DND-41 (cell line): ENCODE data around the gene THRB.

Experiments used
- ATAC-seq: fragments of 200-7000 bp; cut with Tn5 transposase; 3 replicates; pipeline ENCODE4 v1.9.1; 2021; ENCODE audit warnings: low read depth; ENCODE audit not compliant: insufficient read depth
- DNase-seq: peaks from one replicate; pipeline ENCODE4 v3.0.0-alpha.2; 2020
- H2AFZ ChIP-seq: 2 replicates; pipeline ENCODE4 v1.6.0; 2012; ENCODE audit warnings: low read depth, low read length
- H3K27ac ChIP-seq: 2 replicates; pipeline ENCODE4 v1.5.1; 2012; ENCODE audit warnings: low read length, inconsistent platforms
- H3K27me3 ChIP-seq: fragments of 200-600 bp; sonication (generic); 2 replicates; pipeline ENCODE4 v1.6.0; 2012; ENCODE audit warnings: low read length, mild to moderate bottlenecking, inconsistent platforms; ENCODE audit not compliant: insufficient read depth, poor library complexity
- H3K36me3 ChIP-seq: 2 replicates; pipeline ENCODE4 v1.5.1; 2012; ENCODE audit warnings: low read length, inconsistent platforms; ENCODE audit not compliant: insufficient read depth
- H3K4me1 ChIP-seq: 2 replicates; pipeline ENCODE4 v1.5.1; 2012; ENCODE audit warnings: mild to moderate bottlenecking, low read length; ENCODE audit not compliant: insufficient read depth
- H3K4me2 ChIP-seq: 2 replicates; pipeline ENCODE4 v1.6.0; 2012; ENCODE audit warnings: mild to moderate bottlenecking, moderate library complexity, low read length, inconsistent platforms; ENCODE audit not compliant: insufficient read depth
- H3K4me3 ChIP-seq, 2 experiments: fragments of 200-600 bp in 1 of 2; shearing (Covaris generic) in 1 of 2; 2 replicates each; pipeline ENCODE4 v1.5.1; 2012 to 2016; ENCODE audit warnings: inconsistent platforms in 2 of 2, low read length in 2 of 2, mild to moderate bottlenecking in 2 of 2, low read depth in 1 of 2, moderate library complexity in 1 of 2
- H3K79me2 ChIP-seq: 2 replicates; pipeline ENCODE4 v1.6.0; 2012; ENCODE audit warnings: low read length, inconsistent platforms; ENCODE audit not compliant: insufficient read depth
- H3K9ac ChIP-seq: 2 replicates; pipeline ENCODE4 v1.6.0; 2012; ENCODE audit warnings: low read depth, mild to moderate bottlenecking, inconsistent platforms, low read length, moderate library complexity
- H3K9me3 ChIP-seq: 2 replicates; pipeline ENCODE4 v1.5.1; 2012; ENCODE audit warnings: low read length, moderate library complexity, mild to moderate bottlenecking, inconsistent platforms; ENCODE audit not compliant: insufficient read depth, severe bottlenecking
- H4K20me1 ChIP-seq: 2 replicates; pipeline ENCODE4 v1.6.0; 2012; ENCODE audit warnings: low read length; ENCODE audit not compliant: insufficient read depth
- CTCF ChIP-seq: IDR thresholded peaks from 2 replicates; pipeline ENCODE4 v1.5.1; 2012; ENCODE audit warnings: borderline replicate concordance, low read length, moderate library complexity, mild to moderate bottlenecking; ENCODE audit not compliant: poor library complexity, severe bottlenecking; ENCODE audit errors: extremely low read depth
- EZH2 ChIP-seq: IDR thresholded peaks from 3 replicates; pipeline ENCODE4 v1.6.1; 2012; ENCODE audit warnings: borderline replicate concordance, low read depth, mild to moderate bottlenecking, moderate library complexity, low read length, inconsistent platforms; ENCODE audit not compliant: severe bottlenecking

The THRB gene

GRCh38 chr3:24110051-24110450, 384.6 kb downstream of the THRB start:
- Histone ChIP-seq H3K4me2 (no peak overlapping the region), H3K79me2 (no peaks in the 10 kb centered on the region), H3K36me3 (no peaks in the 10 kb centered on the region), H3K9ac (no peak overlapping the region), H3K27ac (no peak overlapping the region), H2AFZ (no peak overlapping the region), H3K27me3 (no peaks in the 10 kb centered on the region), H3K4me3 (no peak overlapping the region), H3K9me3 (no peaks in the 10 kb centered on the region), H3K4me1 (no peaks in the 10 kb centered on the region), H4K20me1 (no peaks in the 10 kb centered on the region)
- no peak for DNase-seq
- ATAC-seq, result no peak
- TF ChIP-seq EZH2 (no peak), CTCF (no peak)

- H2AFZ ChIP-seq, result no peak overlapping the region
Measured at GRCh38 chr3:24101676-24102168, 392.9 kb downstream of the THRB start.

GRCh38 chr3:24100696-24101402, 393.8 kb downstream of the THRB start:
- ATAC-seq (no peak), DNase-seq (no peak)
- H4K20me1 ChIP-seq, result no peaks in the 10 kb centered on the region
- H3K36me3 ChIP-seq, result no peaks in the 10 kb centered on the region
- no peaks in the 10 kb centered on the region for H3K4me1 ChIP-seq
- H3K9me3 ChIP-seq, result no peaks in the 10 kb centered on the region
- no peak overlapping the region for H3K27ac ChIP-seq
- no peak for TF ChIP-seq EZH2
- TF ChIP-seq CTCF, result no peak
- H3K4me2 ChIP-seq, result no peak overlapping the region
- H3K4me3 ChIP-seq, result no peak overlapping the region
- H2AFZ ChIP-seq, result no peak overlapping the region
- no peaks in the 10 kb centered on the region for H3K27me3 ChIP-seq
- no peaks in the 10 kb centered on the region for H3K79me2 ChIP-seq
- no peak overlapping the region for H3K9ac ChIP-seq

More at GRCh38 chr3:24101676-24102168, 392.9 kb downstream of the THRB start:
- H3K4me2 ChIP-seq, result no peak overlapping the region
- H4K20me1 ChIP-seq, result no peaks in the 10 kb centered on the region
- no peaks in the 10 kb centered on the region for H3K9me3 ChIP-seq
- H3K27ac ChIP-seq, result no peak overlapping the region
- no peak for DNase-seq
- no peaks in the 10 kb centered on the region for H3K36me3 ChIP-seq
- no peak overlapping the region for H3K4me3 ChIP-seq
- H3K79me2 ChIP-seq, result no peaks in the 10 kb centered on the region
- H3K9ac ChIP-seq, result no peak overlapping the region
- no peaks in the 10 kb centered on the region for H3K27me3 ChIP-seq
- no peak for ATAC-seq
- TF ChIP-seq CTCF, result no peak
- no peak for TF ChIP-seq EZH2
- H3K4me1 ChIP-seq, result no peaks in the 10 kb centered on the region
